Measurements from ENCODE around the gene NMT1.
A peak's percentile ranks its signal among the peaks of the same experiment; 100 is the strongest.
"Not testable (repeated sequence)": the region's sequence is repeated elsewhere in the genome, so short reads cannot be mapped to it uniquely, and the experiment has no call there.

The NMT1 gene

GRCh38 chr17:45123930-45124796 lies 63.0 kb downstream of the NMT1 start:
- no peak for TF ChIP-seq CTCF (IDR thresholded peaks at IDR 0.05; ENCODE audit: low read depth, low read length)
- H3K4me3 ChIP-seq (ENCODE audit: low read depth, low read length): no peak overlapping the region

- not testable (repeated sequence) for H3K4me3 ChIP-seq (ENCODE audit: low read depth, low read length)
These were observed 63.6 kb downstream of the NMT1 start for GRCh38 chr17:45124797-45125122.

GRCh38 chr17:45125509-45125908 lies 64.4 kb downstream of the NMT1 start:
- TF ChIP-seq CTCF (IDR thresholded peaks at IDR 0.05; ENCODE audit: low read depth, low read length): no peak
- H3K4me3 ChIP-seq (ENCODE audit: low read depth, low read length): no peak overlapping the region

- no peak for TF ChIP-seq CTCF (IDR thresholded peaks at IDR 0.05; ENCODE audit: low read depth, low read length)
- no peak overlapping the region for H3K4me3 ChIP-seq (ENCODE audit: low read depth, low read length)
These were observed 66.1 kb downstream of the NMT1 start for GRCh38 chr17:45127207-45127547.

- 0 out of 2 replicates have a peak overlapping the region, but pooled peaks have one; percentile 5 for H3K4me3 ChIP-seq (ENCODE audit: low read depth, low read length)
These were observed 66.6 kb downstream of the NMT1 start for GRCh38 chr17:45127548-45128300.

GRCh38 chr17:45128331-45128730 lies 67.2 kb downstream of the NMT1 start:
- TF ChIP-seq CTCF (IDR thresholded peaks at IDR 0.05; ENCODE audit: low read depth, low read length): no peak
- no peak overlapping the region for H3K4me3 ChIP-seq (ENCODE audit: low read depth, low read length)

More at GRCh38 chr17:45127548-45128300, 66.6 kb downstream of the NMT1 start:
- no peak for TF ChIP-seq CTCF (IDR thresholded peaks at IDR 0.05; ENCODE audit: low read depth, low read length)

- TF ChIP-seq CTCF (IDR thresholded peaks at IDR 0.05; ENCODE audit: low read depth, low read length): no peak
- no peak overlapping the region for H3K4me3 ChIP-seq (ENCODE audit: low read depth, low read length)
These were observed 67.9 kb downstream of the NMT1 start for GRCh38 chr17:45128989-45129388.

Data from WI38 (cell line).